ENCODE data around the gene ARF3.
A peak's percentile ranks its signal among the peaks of the same experiment; 100 is the strongest.

ARF3 gene

DNA sequence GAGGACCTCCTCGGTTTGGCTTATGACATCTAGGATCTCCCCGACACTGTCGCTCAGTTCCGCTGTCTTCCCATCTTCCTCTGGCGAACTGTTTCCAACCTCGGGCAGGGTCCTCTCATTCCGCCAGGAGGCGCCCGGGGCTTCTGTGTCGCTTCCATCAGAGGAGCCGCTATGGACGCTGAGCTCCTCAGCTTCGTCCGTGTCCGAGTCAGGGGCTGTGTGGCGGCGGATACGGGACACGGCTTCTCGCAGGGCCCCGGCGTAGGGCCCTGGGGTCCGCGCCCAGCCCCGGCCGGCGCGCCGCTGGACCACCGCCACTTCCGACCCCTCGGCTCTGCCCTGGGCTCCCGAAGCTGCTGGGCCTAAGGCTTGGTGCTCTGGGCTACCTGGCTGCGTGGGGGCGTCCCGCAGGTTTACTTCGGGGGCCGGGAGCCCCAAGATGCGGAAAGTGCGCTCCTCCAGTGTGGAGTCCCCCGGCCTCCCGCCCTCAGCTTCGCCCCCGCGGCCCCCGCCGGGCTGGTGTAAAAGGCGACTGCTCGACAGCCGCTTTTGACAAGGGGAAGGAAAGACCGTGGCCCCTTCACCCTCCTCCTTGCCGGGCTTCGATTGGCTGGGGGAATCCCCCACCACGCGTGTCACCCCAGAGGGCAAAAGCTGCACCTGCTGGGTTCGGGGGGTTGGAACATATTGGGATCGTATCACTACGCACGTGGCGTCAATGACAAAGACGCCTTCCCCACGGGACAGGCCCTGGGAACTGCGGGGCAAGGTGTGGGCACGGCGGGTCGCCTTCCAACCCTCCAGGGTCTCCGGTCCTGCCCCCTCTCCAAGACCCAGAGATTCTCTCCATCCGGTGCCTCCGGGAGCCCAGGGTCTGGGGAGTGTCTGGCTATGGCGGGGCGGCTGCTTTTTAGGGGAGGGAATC is 39.8 kb upstream of the ARF3 start:
- H3K4me3 ChIP-seq (ENCODE audit: low read length) = no peak overlapping the region
- DNase-seq (ENCODE audit: low read depth) = peak; percentile 65
- TF ChIP-seq, protein P1, sequence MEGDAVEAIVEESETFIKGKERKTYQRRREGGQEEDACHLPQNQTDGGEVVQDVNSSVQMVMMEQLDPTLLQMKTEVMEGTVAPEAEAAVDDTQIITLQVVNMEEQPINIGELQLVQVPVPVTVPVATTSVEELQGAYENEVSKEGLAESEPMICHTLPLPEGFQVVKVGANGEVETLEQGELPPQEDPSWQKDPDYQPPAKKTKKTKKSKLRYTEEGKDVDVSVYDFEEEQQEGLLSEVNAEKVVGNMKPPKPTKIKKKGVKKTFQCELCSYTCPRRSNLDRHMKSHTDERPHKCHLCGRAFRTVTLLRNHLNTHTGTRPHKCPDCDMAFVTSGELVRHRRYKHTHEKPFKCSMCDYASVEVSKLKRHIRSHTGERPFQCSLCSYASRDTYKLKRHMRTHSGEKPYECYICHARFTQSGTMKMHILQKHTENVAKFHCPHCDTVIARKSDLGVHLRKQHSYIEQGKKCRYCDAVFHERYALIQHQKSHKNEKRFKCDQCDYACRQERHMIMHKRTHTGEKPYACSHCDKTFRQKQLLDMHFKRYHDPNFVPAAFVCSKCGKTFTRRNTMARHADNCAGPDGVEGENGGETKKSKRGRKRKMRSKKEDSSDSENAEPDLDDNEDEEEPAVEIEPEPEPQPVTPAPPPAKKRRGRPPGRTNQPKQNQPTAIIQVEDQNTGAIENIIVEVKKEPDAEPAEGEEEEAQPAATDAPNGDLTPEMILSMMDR (conservative IDR thresholded peaks at IDR 0.05; ENCODE audit: low read length) = peak; percentile 80

DNA sequence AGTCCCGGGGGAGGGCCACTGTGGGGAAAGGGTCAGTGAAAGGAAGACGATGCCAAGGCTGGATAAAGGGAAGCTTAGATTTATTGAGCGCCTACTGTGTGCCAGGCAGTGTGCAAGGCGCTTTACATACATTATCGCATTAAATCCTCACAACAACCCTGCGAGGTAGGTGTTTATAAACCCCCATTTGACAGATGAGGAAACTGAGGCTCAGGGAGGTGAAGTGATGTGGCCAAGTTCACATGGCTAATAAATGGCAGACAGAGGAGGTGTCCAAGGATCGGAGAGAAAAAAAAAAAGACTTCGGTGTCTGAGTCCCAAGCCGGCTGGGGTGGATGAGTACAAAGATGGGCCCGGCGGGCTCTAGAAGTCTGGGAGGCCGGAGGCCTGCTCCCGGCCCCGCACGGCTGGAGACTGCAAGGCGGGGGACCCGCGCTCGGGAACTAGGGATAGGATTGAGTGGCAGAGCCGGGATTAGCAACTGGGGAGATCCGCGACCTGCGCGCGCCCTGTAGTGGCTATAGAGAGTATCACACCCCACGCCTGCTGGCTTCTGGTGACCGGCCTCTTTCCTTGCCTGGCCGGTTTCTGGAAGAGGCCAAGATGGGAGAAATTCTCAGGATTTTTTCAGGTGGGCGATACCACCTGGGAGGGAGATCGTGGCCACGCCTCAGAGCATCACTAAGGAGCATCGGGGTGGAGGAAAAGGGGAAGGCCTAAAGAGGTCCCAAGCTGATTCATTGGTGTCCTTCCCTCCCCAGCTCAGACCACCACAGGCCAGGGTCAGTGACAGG is 38.0 kb upstream of the ARF3 start:
- peak overlapping the region; percentile 39 for H3K4me3 ChIP-seq (ENCODE audit: low read length)
- TF ChIP-seq, protein P1 (conservative IDR thresholded peaks at IDR 0.05; ENCODE audit: low read length) = peak; percentile 73
- peak; percentile 75 for DNase-seq (ENCODE audit: low read depth)

DNA sequence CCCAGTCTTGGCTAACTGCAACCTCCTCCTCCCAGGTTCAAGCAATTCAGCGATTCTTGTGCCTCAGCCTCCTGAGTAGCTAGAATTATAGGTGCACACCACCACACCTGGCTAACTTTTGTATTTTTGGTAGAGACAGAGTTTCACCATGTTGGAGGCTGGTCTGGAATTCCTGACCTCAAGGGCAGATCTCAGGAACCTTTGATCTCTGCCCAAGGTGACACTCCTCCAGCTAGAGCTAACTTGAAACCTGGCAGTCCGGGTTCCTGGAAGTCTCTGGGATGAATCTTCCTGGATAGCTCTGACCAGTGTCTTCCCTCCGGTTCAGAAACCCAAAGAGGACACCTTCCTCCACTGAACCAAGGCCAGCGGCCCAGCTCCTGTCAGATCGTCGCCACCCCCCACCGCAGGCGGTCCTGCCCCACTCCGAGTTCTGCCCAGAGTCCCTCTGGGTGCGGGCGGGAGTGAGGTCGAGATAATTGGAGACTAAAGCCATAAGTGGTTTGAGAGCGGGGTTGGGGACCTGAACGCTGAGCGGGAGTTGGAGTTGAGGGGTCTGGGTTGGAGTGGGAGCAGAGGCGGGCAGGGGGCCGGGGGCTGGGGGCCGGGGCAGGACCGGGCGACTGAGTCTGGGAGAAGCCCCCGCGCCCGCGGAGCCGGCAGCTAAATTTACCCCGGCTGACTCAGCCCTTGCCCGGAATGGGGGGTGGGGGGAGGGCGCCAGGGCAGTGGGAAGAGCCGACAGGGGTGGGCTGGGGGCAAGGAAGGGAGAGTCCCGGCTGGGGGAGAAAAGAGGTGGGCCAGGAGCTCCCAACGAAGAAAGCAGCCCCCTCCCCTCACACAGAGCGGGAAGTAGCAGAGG is 37.2 kb upstream of the ARF3 start:
- TF ChIP-seq, protein P1 (conservative IDR thresholded peaks at IDR 0.05; ENCODE audit: low read length) = no peak
- DNase-seq (ENCODE audit: low read depth) = no peak
- no peak overlapping the region for H3K4me3 ChIP-seq (ENCODE audit: low read length)

DNA sequence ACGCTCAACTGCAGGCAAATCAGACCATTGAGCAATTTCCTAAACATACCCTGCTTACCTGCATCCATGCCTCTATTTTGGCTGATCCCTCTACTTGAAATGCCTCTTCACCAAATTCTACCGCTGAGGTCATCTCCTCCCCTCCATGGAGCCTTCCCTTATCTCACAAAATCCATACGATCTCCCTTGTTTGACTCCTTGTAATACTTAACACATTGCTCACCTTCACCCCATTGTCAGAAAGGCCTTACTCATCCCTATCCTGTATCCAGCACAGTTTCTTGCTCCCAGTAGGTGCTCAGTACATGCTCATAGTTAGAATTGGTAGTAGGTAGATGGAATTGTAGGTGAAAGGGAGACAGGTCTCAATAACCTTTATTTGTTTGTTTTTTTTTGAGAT is 36.5 kb upstream of the ARF3 start:
- no peak overlapping the region for H3K4me3 ChIP-seq (ENCODE audit: low read length)
- DNase-seq (ENCODE audit: low read depth) = no peak
- TF ChIP-seq, protein P1 (conservative IDR thresholded peaks at IDR 0.05; ENCODE audit: low read length) = no peak

DNA sequence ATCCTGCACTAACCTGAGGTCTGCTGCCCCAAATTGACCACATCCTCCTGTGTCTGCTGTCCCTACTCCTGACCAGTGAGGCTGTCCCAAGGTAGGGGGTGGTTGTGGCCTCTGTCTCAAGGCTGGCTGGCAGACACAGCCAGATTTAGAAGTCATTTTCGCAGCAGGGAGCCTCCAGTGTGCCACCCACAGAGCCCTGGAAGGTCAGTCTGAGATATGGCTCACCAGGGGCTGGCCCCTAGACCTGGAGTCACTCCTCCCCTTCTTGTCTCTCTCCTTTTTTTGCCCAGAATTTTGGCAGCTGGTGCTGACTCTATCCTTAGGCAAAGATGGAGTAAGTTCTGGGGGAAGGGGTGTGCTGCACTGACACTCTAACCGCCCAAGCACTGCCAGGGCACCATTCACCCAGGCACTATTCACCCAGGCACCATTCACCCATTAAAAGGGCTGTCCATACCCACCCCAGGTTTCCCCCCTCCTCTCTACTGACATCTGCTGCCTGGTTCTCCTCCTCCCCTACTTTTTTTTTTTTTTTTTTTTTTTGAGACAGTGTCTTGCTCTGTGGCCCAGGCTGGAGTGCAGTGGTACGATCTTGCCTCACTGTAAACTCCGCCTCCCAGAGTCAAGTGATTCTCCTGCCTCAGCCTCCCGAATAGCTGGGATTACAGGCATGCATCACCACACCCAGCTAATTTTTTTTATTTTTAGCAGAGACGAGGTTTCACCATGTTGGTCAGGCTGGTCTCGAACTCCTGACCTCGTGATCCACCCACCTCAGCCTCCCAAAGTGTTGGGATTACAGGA is 34.2 kb upstream of the ARF3 start:
- TF ChIP-seq, protein P1 (conservative IDR thresholded peaks at IDR 0.05; ENCODE audit: low read length) = no peak
- no peak for DNase-seq (ENCODE audit: low read depth)
- H3K4me3 ChIP-seq (ENCODE audit: low read length) = no peak overlapping the region

DNA sequence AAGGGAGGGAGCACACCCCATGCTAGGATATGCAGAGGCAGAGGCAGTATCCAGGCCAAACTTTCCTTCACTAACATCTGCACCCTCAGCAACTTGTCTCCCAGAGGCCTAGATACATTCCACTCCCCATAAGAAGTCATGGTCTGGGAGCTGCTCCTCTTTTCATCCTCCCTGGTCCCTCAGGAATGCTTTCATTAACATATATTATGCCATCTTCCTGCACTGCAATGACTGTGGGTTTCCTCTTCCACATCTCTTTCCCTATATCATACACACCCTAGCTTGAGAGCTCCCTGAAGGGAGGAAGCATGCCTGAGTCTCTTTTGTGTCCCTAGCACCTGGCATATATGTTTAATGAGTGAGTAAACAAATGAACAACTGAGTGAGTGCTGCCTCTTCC is 33.3 kb upstream of the ARF3 start:
- no peak overlapping the region for H3K4me3 ChIP-seq (ENCODE audit: low read length)
- TF ChIP-seq, protein P1 (conservative IDR thresholded peaks at IDR 0.05; ENCODE audit: low read length) = no peak
- no peak for DNase-seq (ENCODE audit: low read depth)

Data from AG10803 (cell line).